MM.1S (cell line): ENCODE results near the gene SPA17.

ENCODE experiments used
- DNase-seq: peaks from one replicate; pipeline ENCODE4 v3.0.0-alpha.2; 2015
- H2AFZ ChIP-seq: fragments of 300-600 bp; sonication (generic); 2 replicates; pipeline ENCODE4 v1.6.0; 2016; ENCODE audit warnings: antibody characterized with exemption, low read length
- H3F3A ChIP-seq: fragments of 300-600 bp; sonication (generic); 2 replicates; pipeline ENCODE4 v1.6.1; 2016; ENCODE audit warnings: mild to moderate bottlenecking, antibody characterized with exemption, low read length, moderate library complexity, mixed read lengths; ENCODE audit not compliant: insufficient read depth
- H3K27ac ChIP-seq: fragments of 300-600 bp; sonication (generic); 2 replicates; pipeline ENCODE4 v1.5.1; 2016; ENCODE audit warnings: mild to moderate bottlenecking, low read length
- H3K27me3 ChIP-seq: fragments of 300-600 bp; sonication (generic); replicated peaks from 2 replicates; pipeline ENCODE4 v1.6.0; 2016; ENCODE audit warnings: low read length; ENCODE audit not compliant: insufficient read depth
- H3K36me3 ChIP-seq: fragments of 300-600 bp; sonication (generic); replicated peaks from 2 replicates; pipeline ENCODE4 v1.6.1; 2016; ENCODE audit warnings: mild to moderate bottlenecking, low read length, mixed read lengths; ENCODE audit not compliant: insufficient read depth
- H3K4me1 ChIP-seq: fragments of 300-600 bp; sonication (generic); 2 replicates; pipeline ENCODE4 v1.6.1; 2016; ENCODE audit warnings: low read length, mixed read lengths
- H3K4me2 ChIP-seq: fragments of 300-600 bp; sonication (generic); 2 replicates; pipeline ENCODE4 v1.6.0; 2016; ENCODE audit warnings: low read depth, low read length
- H3K4me3 ChIP-seq: fragments of 300-600 bp; sonication (generic); 2 replicates; pipeline ENCODE4 v1.5.1; 2016; ENCODE audit warnings: low read length, mixed read lengths
- H3K79me2 ChIP-seq: fragments of 300-600 bp; sonication (generic); 2 replicates; pipeline ENCODE4 v1.6.1; 2016; ENCODE audit warnings: mixed run types, low read length, mixed read lengths
- H3K9ac ChIP-seq: fragments of 300-600 bp; sonication (generic); 2 replicates; pipeline ENCODE4 v1.6.1; 2016; ENCODE audit warnings: low read length, mixed read lengths
- H3K9me2 ChIP-seq: fragments of 300-600 bp; sonication (generic); replicated peaks from 2 replicates; pipeline ENCODE4 v1.6.1; 2016; ENCODE audit warnings: mild to moderate bottlenecking, low read length, mixed read lengths; ENCODE audit not compliant: insufficient read depth
- H3K9me3 ChIP-seq: fragments of 300-600 bp; sonication (generic); replicated peaks from 2 replicates; pipeline ENCODE4 v1.6.1; 2016; ENCODE audit warnings: mild to moderate bottlenecking, low read length, mixed read lengths; ENCODE audit not compliant: insufficient read depth
- H4K20me1 ChIP-seq: fragments of 300-600 bp; sonication (generic); 2 replicates; pipeline ENCODE4 v1.6.1; 2016; ENCODE audit warnings: mild to moderate bottlenecking, low read length, moderate library complexity, mixed read lengths; ENCODE audit not compliant: insufficient read depth
- CTCF ChIP-seq: fragments of 300-600 bp; sonication (generic); IDR thresholded peaks from 2 replicates; pipeline ENCODE4 v1.5.1; 2016; ENCODE audit warnings: antibody characterized with exemption, low read length, mixed read lengths
- EZH2 ChIP-seq: fragments of 300-600 bp; sonication (generic); optimal IDR thresholded peaks from 2 replicates; pipeline ENCODE3; 2017; ENCODE audit warnings: low read depth, mild to moderate bottlenecking, antibody characterized with exemption, low read length, mixed read lengths
- EZH2phosphoT487 ChIP-seq: fragments of 300-600 bp; sonication (generic); IDR thresholded peaks from 2 replicates; pipeline ENCODE4 v1.6.1; 2018; ENCODE audit warnings: antibody characterized with exemption, low read length

The SPA17 gene

GRCh38 chr11:124707829-124708228 is 34.1 kb downstream of the SPA17 start:
- Histone ChIP-seq H3K36me3 (no peaks in the 10 kb centered on the region), H3K9me3 (no peaks in the 10 kb centered on the region), H3K4me1 (no peaks in the 10 kb centered on the region), H3K4me2 (no peak overlapping the region), H2AFZ (no peak overlapping the region), H4K20me1 (no peaks in the 10 kb centered on the region), H3K27me3 (no peaks in the 10 kb centered on the region), H3K9ac (no peak overlapping the region), H3F3A (no peaks in the 10 kb centered on the region), H3K27ac (no peak overlapping the region), H3K9me2 (no peaks in the 10 kb centered on the region), H3K79me2 (no peaks in the 10 kb centered on the region), H3K4me3 (no peak overlapping the region)
- DNase-seq = no peak
- TF ChIP-seq EZH2 (no peak), EZH2phosphoT487 (no peak), CTCF (no peak)

GRCh38 chr11:124712392-124712791 is 38.7 kb downstream of the SPA17 start:
- no peaks in the 10 kb centered on the region for H3K9me3 ChIP-seq
- H3K4me1 ChIP-seq = no peaks in the 10 kb centered on the region
- H3K79me2 ChIP-seq = no peaks in the 10 kb centered on the region
- no peak for TF ChIP-seq EZH2phosphoT487
- no peak for TF ChIP-seq CTCF
- no peak for TF ChIP-seq EZH2
- no peak overlapping the region for H2AFZ ChIP-seq
- no peak overlapping the region for H3K4me2 ChIP-seq
- no peak for DNase-seq
- H4K20me1 ChIP-seq = no peaks in the 10 kb centered on the region
- no peak overlapping the region for H3K27ac ChIP-seq
- H3K9me2 ChIP-seq = no peaks in the 10 kb centered on the region
- H3K27me3 ChIP-seq = no peaks in the 10 kb centered on the region
- H3F3A ChIP-seq = no peaks in the 10 kb centered on the region
- H3K36me3 ChIP-seq = no peaks in the 10 kb centered on the region
- no peak overlapping the region for H3K4me3 ChIP-seq
- H3K9ac ChIP-seq = no peak overlapping the region

GRCh38 chr11:124716591-124716990 is 42.9 kb downstream of the SPA17 start:
- peaks cover 14% of the 10 kb centered on the region; the same call in 1 of the 2 replicates for H3K27me3 ChIP-seq
- TF ChIP-seq EZH2 (no peak), EZH2phosphoT487 (no peak), CTCF (no peak)
- no peak overlapping the region for H3K4me2 ChIP-seq
- H3K4me3 ChIP-seq = no peak overlapping the region
- no peak overlapping the region for H3K27ac ChIP-seq
- H4K20me1 ChIP-seq = no peaks in the 10 kb centered on the region
- no peak for DNase-seq
- H3K36me3 ChIP-seq = no peaks in the 10 kb centered on the region
- H2AFZ ChIP-seq = no peak overlapping the region
- H3K79me2 ChIP-seq = no peaks in the 10 kb centered on the region
- no peaks in the 10 kb centered on the region for H3F3A ChIP-seq
- no peak overlapping the region for H3K9ac ChIP-seq
- H3K9me2 ChIP-seq = no peaks in the 10 kb centered on the region
- H3K4me1 ChIP-seq = 0 out of 2 replicates have a peak, but pooled peaks cover 5% of the 10 kb centered on the region
- H3K9me3 ChIP-seq = no peaks in the 10 kb centered on the region
